ENCODE data around the gene NKG7. TPM values are rescaled to one million over a fixed set of nuclear protein-coding genes. Genes with fewer than 3 reads are reported as not detected.

Gene NKG7
- total and polyA plus RNA-seq, 4 experiments from 2014 or later = 2.7 to 44.3 (median 19.6) TPM

DNA sequence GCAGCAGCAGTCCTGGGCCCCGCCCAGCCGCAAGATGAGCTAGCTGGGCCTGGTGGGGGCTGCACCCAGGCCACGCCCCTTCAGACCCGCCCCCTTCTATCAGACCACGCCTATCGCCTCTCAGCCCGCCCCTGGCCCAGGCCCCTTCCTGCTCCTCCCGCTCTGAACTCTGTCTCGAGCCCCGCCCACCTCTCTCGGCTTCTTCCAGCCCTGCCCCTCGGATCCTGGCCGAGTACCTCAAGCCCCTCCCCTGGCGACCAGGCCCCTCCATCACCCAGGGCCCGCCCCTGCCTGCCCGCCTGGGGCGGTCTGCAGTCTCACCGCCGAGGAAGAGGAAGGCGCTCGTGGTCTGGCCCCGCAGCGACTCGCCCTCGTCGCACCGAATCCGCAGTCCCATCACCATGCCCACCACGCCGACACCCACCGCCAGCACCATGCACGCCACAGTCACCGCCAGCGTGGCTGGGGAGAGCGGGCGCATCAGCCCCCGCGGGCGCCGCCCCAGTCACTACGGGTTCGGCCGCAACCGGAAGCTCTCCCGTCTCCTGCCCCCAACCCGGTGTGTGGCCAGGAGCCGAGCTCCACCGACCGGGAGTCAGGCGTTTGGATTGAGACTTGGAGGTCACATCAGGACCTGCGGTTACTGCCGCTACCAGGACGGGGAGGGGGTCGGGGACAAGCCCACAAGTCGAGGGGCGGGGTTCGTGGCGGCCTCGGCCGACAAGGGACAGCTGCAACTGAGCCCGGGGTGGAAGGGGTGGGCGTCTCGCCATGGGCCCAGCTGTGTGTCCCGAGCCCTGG lies 4.7 kb downstream of the NKG7 start:
- H3K4me3 Mint-ChIP-seq = peak overlapping the region; percentile 92 to 100 (median 98)
- peak; percentile 89 to 95 (median 91) for DNase-seq
- H3K27ac Mint-ChIP-seq = peak overlapping the region; percentile 87 to 98 (median 96)
- H3K27me3 Mint-ChIP-seq = no peaks in the 10 kb centered on the region
- H3K4me1 Mint-ChIP-seq = peaks cover 49 to 88% (median 64%) of the 10 kb centered on the region in 4 donors
- ChIA-PET CTCF (ENCODE audit: partially characterized antibody) (interaction anchor here (1.1 to 1.6 kb wide), 2 partner anchors 28 to 29 kb away, joined by 3 to 7 read pairs; no protein-coding TSS in a partner anchor), POLR2A (ENCODE audit: partially characterized antibody) (interaction anchor here (0.6 to 2.3 kb wide), 9 partner anchors 8 to 73 kb away, joined by 3 to 15 read pairs (median 4); partner anchors contain the start of gene VSIG10L)
- Histone ChIP-seq H3K36me3 (ENCODE audit: insufficient read depth, low read length) (no peaks in the 10 kb centered on the region), H3K4me1 (ENCODE audit: insufficient read depth, low read length) (peaks cover 67% of the 10 kb centered on the region), H3K4me3 (ENCODE audit: low read length in 2 of 2) (peak overlapping the region; percentile 83 to 85), H3K27me3 (ENCODE audit: insufficient read depth, low read length) (no peaks in the 10 kb centered on the region), H3K27ac (ENCODE audit: low read depth, low read length) (peak overlapping the region; percentile 77), H3K9me3 (ENCODE audit: control insufficient read depth in 1 of 2, low read length in 2 of 2) (no peaks in the 10 kb centered on the region)
- H3K9me3 Mint-ChIP-seq = no peaks in the 10 kb centered on the region
- peaks cover 0 to 15% of the 10 kb centered on the region in 2 donors for H3K36me3 Mint-ChIP-seq
- intact Hi-C loops (cut with micrococcal nuclease) = loop anchor here (1.0 to 5.0 kb wide), 4 partner anchors 27 to 335 kb away; no protein-coding TSS in a partner anchor

DNA sequence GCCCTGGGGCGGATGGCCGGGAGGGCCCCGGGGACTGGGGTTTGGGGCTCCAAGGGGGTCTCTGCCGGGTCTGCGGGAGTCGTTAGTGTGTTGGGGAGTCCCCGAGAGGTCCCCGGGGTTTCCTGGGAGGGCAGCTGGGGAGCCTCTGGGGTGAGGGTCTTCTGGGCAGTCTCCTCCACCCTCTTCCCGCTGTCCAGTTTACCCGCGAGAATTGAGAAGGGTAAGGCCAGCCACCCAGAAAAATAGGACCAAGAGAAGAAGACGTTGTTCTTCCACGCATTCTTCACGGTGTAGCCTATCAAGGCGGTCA lies 5.2 kb downstream of the NKG7 start:
- intact Hi-C loops (cut with micrococcal nuclease) = loop anchor here (1.0 to 5.0 kb wide), 4 partner anchors 27 to 335 kb away; no protein-coding TSS in a partner anchor
- peak overlapping the region; percentile 92 to 100 (median 98) for H3K4me3 Mint-ChIP-seq
- H3K4me3 ChIP-seq (ENCODE audit: low read length in 2 of 2) = peak overlapping the region; percentile 83 to 85
- H3K27me3 ChIP-seq (ENCODE audit: insufficient read depth, low read length) = no peaks in the 10 kb centered on the region
- peaks cover 47 to 87% (median 64%) of the 10 kb centered on the region in 4 donors for H3K4me1 Mint-ChIP-seq
- H3K9me3 Mint-ChIP-seq = no peaks in the 10 kb centered on the region
- H3K27ac ChIP-seq (ENCODE audit: low read depth, low read length) = peak overlapping the region; percentile 77
- ChIA-PET CTCF (ENCODE audit: partially characterized antibody) (interaction anchor here (1.1 to 1.6 kb wide), 2 partner anchors 28 to 29 kb away, joined by 3 to 7 read pairs; no protein-coding TSS in a partner anchor), POLR2A (ENCODE audit: partially characterized antibody) (interaction anchor here (0.6 to 2.3 kb wide), 6 partner anchors 9 to 74 kb away, joined by 3 to 15 read pairs (median 8); no protein-coding TSS in a partner anchor)
- no peak for DNase-seq
- no peaks in the 10 kb centered on the region for H3K36me3 ChIP-seq (ENCODE audit: insufficient read depth, low read length)
- peak overlapping the region; percentile 87 to 98 (median 96) for H3K27ac Mint-ChIP-seq
- H3K4me1 ChIP-seq (ENCODE audit: insufficient read depth, low read length) = peaks cover 67% of the 10 kb centered on the region
- no peaks in the 10 kb centered on the region for H3K9me3 ChIP-seq (ENCODE audit: control insufficient read depth in 1 of 2, low read length in 2 of 2)
- peaks cover 0 to 17% of the 10 kb centered on the region in 2 donors for H3K36me3 Mint-ChIP-seq
- no peaks in the 10 kb centered on the region for H3K27me3 Mint-ChIP-seq

DNA sequence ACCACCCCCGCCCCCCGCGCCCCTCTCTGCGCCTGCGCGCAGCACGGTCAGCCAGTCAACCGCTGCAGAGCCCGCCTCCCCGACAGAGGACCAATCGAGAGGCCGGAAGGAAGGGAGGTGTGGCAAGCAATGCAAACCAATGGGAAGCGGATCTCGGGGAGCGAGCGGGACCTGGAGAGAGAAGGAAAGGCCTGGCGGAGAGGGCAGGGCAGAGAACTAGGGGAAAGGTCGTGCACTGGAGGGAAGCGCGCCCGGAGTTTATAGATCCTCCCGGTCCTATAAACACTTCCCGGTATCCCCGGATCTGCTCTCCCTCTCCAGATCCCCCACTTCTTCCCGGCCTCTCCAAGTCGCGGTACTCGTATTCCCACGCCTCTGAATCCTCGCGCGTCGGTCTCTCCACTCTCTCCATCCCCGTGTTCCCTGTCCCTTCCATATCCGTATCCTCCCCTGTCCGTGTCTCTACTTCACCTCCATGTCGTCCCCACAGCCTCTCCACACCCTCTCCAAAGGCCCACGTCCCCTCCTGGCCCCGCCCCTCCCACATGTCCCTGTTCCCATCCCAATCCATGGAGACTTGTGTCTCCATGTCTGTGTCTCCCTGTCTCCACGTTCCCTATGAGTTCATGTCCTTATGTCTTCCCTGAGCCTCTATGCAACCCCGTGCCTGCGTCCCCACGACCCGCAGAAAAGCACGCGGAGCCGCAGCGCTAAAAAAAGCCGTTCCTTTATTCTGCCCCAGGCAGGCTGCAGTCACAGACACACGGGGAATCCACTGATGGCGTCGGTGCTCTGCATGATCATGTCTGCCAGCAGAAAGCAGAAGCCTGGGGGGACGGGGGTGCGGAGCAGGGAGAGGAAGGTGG lies 5.8 kb downstream of the NKG7 start:
- Mint-ChIP-seq H3K4me3 (peak overlapping the region; percentile 92 to 100 (median 98)), H3K4me1 (peaks cover 43 to 81% (median 63%) of the 10 kb centered on the region in 4 donors), H3K9me3 (no peaks in the 10 kb centered on the region), H3K27me3 (no peaks in the 10 kb centered on the region), H3K36me3 (peaks cover 0 to 17% of the 10 kb centered on the region in 2 donors), H3K27ac (peak overlapping the region; percentile 87 to 98 (median 96))
- ChIA-PET POLR2A (ENCODE audit: partially characterized antibody) (interaction anchor here (0.6 to 2.3 kb wide), 8 partner anchors 9 to 74 kb away, joined by 3 to 15 read pairs (median 7); partner anchors contain the start of gene VSIG10L), CTCF (ENCODE audit: partially characterized antibody) (interaction anchor here (1.6 kb wide), 1 partner anchor 28 kb away, joined by 3 read pairs; no protein-coding TSS in a partner anchor)
- Histone ChIP-seq H3K4me3 (ENCODE audit: low read length in 2 of 2) (peak overlapping the region; percentile 83 to 85), H3K9me3 (ENCODE audit: control insufficient read depth in 1 of 2, low read length in 2 of 2) (no peaks in the 10 kb centered on the region), H3K27me3 (ENCODE audit: insufficient read depth, low read length) (no peaks in the 10 kb centered on the region), H3K27ac (ENCODE audit: low read depth, low read length) (peak overlapping the region; percentile 77), H3K36me3 (ENCODE audit: insufficient read depth, low read length) (no peaks in the 10 kb centered on the region), H3K4me1 (ENCODE audit: insufficient read depth, low read length) (peaks cover 65% of the 10 kb centered on the region)
- intact Hi-C loops (cut with micrococcal nuclease) = loop anchor here (1.0 to 5.0 kb wide), 4 partner anchors 27 to 336 kb away; no protein-coding TSS in a partner anchor
- peak; percentile 87 to 94 (median 88) for DNase-seq

DNA sequence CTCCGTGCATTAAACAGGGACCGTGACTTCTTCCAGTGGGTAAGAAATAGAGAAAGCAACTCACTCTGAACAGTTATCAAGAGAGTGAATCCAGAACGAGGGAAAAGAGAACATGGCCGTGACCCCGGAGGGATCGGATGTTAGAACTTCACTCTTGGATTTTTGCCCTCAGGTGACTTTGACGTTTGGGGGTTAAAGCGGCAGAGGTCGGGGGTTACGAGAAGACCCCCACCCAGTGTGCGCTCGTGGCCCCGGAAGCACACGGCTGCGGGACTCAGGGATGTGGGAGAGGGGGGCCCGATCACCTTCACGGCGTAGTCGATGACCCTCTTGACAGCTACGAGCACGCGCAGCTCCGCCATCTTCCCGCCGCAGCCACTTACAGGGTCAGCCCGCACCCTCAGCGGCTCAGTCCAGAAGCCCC lies 6.5 kb downstream of the NKG7 start, which contains the start of gene ETFB:
Gene ETFB (minus strand): TSS at position 424 of the 424 bp plus-strand sequence. CDS start 62 bp downstream, at position 362.
- no peaks in the 10 kb centered on the region for H3K27me3 Mint-ChIP-seq
- intact Hi-C loops (cut with micrococcal nuclease) = loop anchor here (5.0 kb wide), 1 partner anchor 336 kb away; no protein-coding TSS in a partner anchor
- no peak for DNase-seq
- peak within 1 kb of the TSS; percentile 83 to 85 for H3K4me3 ChIP-seq (ENCODE audit: low read length in 2 of 2)
- H3K9me3 Mint-ChIP-seq = no peaks in the 10 kb centered on the region
- peaks cover 58% of the 10 kb centered on the region for H3K4me1 ChIP-seq (ENCODE audit: insufficient read depth, low read length)
- H3K36me3 ChIP-seq (ENCODE audit: insufficient read depth, low read length) = no peaks in the 10 kb centered on the region
- H3K27ac Mint-ChIP-seq = peak within 1 kb of the TSS; percentile 87 to 98 (median 96)
- H3K27ac ChIP-seq (ENCODE audit: low read depth, low read length) = peak within 1 kb of the TSS; percentile 77
- H3K36me3 Mint-ChIP-seq = peaks cover 0 to 17% of the 10 kb centered on the region in 2 donors
- H3K27me3 ChIP-seq (ENCODE audit: insufficient read depth, low read length) = no peaks in the 10 kb centered on the region
- H3K4me3 Mint-ChIP-seq = peak within 1 kb of the TSS; percentile 92 to 100 (median 98)
- H3K9me3 ChIP-seq (ENCODE audit: control insufficient read depth in 1 of 2, low read length in 2 of 2) = no peaks in the 10 kb centered on the region
- POLR2A ChIA-PET (ENCODE audit: partially characterized antibody) = interaction anchor here (0.8 to 1.6 kb wide), 5 partner anchors 10 to 28 kb away, joined by 3 to 8 read pairs (median 4); partner anchors contain the start of gene VSIG10L
- CTCF ChIA-PET (ENCODE audit: partially characterized antibody) = interaction anchor here (0.9 to 1.0 kb wide), 3 partner anchors 11 to 28 kb away, joined by 3 read pairs; no protein-coding TSS in a partner anchor
- peaks cover 37 to 76% (median 59%) of the 10 kb centered on the region in 4 donors for H3K4me1 Mint-ChIP-seq

DNA sequence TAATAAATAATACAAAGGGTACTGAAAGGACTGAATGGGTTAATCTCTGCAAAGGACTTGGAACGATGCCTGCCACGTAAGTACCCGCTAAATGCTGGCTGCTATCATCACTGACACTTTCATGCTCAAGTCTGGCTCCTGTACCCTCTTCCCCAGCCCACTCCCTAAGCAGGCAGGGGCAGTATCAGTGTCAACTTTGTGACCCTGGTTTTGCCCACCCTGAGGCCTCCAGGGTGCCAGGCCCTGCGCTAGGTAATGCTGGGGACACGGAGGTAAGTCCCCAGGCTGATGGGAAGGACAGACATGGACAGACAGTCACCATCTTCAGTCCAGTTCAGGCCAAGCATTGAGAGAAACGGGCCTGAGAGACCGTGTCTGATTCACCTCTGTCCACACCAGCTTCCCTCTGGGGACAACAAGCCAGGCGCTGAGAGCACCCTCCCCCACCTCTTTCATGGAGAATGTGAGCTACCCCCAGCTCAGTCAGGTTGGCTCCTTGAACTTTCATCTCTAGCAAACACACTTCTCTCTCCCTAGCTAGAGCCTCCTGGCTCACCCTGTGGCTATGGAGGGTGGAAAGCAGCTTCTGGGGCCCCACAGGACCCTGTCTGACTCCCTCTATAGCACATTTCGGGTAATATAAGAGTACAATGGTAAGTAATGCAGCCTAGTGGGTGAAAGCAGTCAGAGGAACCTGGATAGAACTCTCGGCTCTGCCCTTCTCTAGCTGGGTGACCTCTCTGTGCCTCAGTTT lies 7.1 kb downstream of the NKG7 start:
- H3K4me3 ChIP-seq (ENCODE audit: low read length in 2 of 2) = peak overlapping the region; percentile 83 to 85
- peak overlapping the region; percentile 92 to 100 (median 98) for H3K4me3 Mint-ChIP-seq
- no peaks in the 10 kb centered on the region for H3K9me3 Mint-ChIP-seq
- ChIA-PET CTCF (ENCODE audit: partially characterized antibody) (interaction anchor here (0.6 to 1.0 kb wide), 4 partner anchors 11 to 74 kb away, joined by 3 read pairs; no protein-coding TSS in a partner anchor), POLR2A (ENCODE audit: partially characterized antibody) (interaction anchor here (0.8 to 1.6 kb wide), 5 partner anchors 9 to 29 kb away, joined by 3 to 8 read pairs (median 4); partner anchors contain the start of gene VSIG10L)
- peak in 3 of 5 donors; percentile 24 to 31 (median 28) for DNase-seq
- H3K4me1 Mint-ChIP-seq = peaks cover 33 to 73% (median 53%) of the 10 kb centered on the region in 4 donors
- no peaks in the 10 kb centered on the region for H3K27me3 ChIP-seq (ENCODE audit: insufficient read depth, low read length)
- no peaks in the 10 kb centered on the region for H3K36me3 ChIP-seq (ENCODE audit: insufficient read depth, low read length)
- H3K27me3 Mint-ChIP-seq = no peaks in the 10 kb centered on the region
- peak overlapping the region; percentile 77 for H3K27ac ChIP-seq (ENCODE audit: low read depth, low read length)
- H3K27ac Mint-ChIP-seq = peak overlapping the region; percentile 87 to 98 (median 96)
- intact Hi-C loops (cut with micrococcal nuclease) = loop anchor here (5.0 kb wide), 1 partner anchor 337 kb away; no protein-coding TSS in a partner anchor
- H3K9me3 ChIP-seq (ENCODE audit: control insufficient read depth in 1 of 2, low read length in 2 of 2) = no peaks in the 10 kb centered on the region
- peaks cover 53% of the 10 kb centered on the region for H3K4me1 ChIP-seq (ENCODE audit: insufficient read depth, low read length)
- H3K36me3 Mint-ChIP-seq = peaks cover 0 to 17% of the 10 kb centered on the region in 2 donors
